Endothelial cell of umbilical vein (primary cell): ENCODE measurements around the gene ATP13A2. TPM values are rescaled to one million over a fixed set of nuclear protein-coding genes. Genes with fewer than 3 reads are reported as not detected.

ENCODE experiments used
- BruUV-seq: library from RNA; stranded (reverse); fragments of 400-500 nt; replicated peaks from 2 replicates; lab custom pipeline; 2021; lab: Mats Ljungman, UMichigan
- CTCF ChIA-PET: fragments of 300-600, 350-600 bp; sonication (Branson Sonifier 250); formaldehyde crosslinking; loops from one replicate; lab custom pipeline; 2021; ENCODE audit warnings: antibody characterized with exemption, inconsistent platforms; lab: Charles Lee
- POLR2A ChIA-PET: fragments of 300-600, 350-600 bp; sonication (Branson Sonifier 250); formaldehyde crosslinking; loops from one replicate; lab custom pipeline; 2021; ENCODE audit warnings: antibody characterized with exemption, inconsistent platforms; lab: Charles Lee
- DNase-seq: peaks from one replicate; pipeline ENCODE4 v3.0.0-alpha.2; 2011; ENCODE audit warnings: low read depth, low spot score
- FAIRE-seq: peaks from 2 replicates; lab custom pipeline; 2011; peaks lifted over from hg19 to GRCh38; lab: Jason Lieb, UNC
- H2AFZ ChIP-seq: 2 replicates; pipeline ENCODE4 v1.6.0; 2012; ENCODE audit warnings: low read depth, low read length, control low read depth, inconsistent platforms
- H3K27ac ChIP-seq: 2 replicates; pipeline ENCODE4 v1.5.1; 2011; ENCODE audit warnings: low read depth, mild to moderate bottlenecking, control low read depth, low read length, moderate library complexity; ENCODE audit not compliant: insufficient read depth
- H3K27me3 ChIP-seq, 2 experiments: 2 replicates each; pipeline versions ENCODE4 v1.6.0 to v1.6.1; 2011; ENCODE audit warnings: low read length in 2 of 2, mixed read lengths in 1 of 2; ENCODE audit not compliant: control insufficient read depth in 2 of 2, insufficient read depth in 2 of 2
- H3K36me3 ChIP-seq, 2 experiments: 2 replicates in 1 of 2; 3 replicates in 1 of 2; pipeline ENCODE4 v1.5.1; 2011; ENCODE audit warnings: low read length in 2 of 2, mild to moderate bottlenecking in 1 of 2, moderate library complexity in 1 of 2; ENCODE audit not compliant: control insufficient read depth in 2 of 2, insufficient read depth in 2 of 2; ENCODE audit errors: extremely low read depth in 1 of 2
- H3K4me1 ChIP-seq: 3 replicates; pipeline ENCODE4 v1.5.1; 2011; ENCODE audit warnings: mild to moderate bottlenecking, low read length; ENCODE audit not compliant: control insufficient read depth, insufficient read depth; ENCODE audit errors: extremely low read depth
- H3K4me2 ChIP-seq: 2 replicates; pipeline ENCODE4 v1.6.1; 2011; ENCODE audit warnings: low read length, control low read depth, mixed read lengths; ENCODE audit not compliant: insufficient read depth
- H3K4me3 ChIP-seq, 3 experiments: fragments of 200-600 bp in 1 of 3; sonication (generic), shearing (Covaris generic) in 1 of 3; replicated peaks in 1 of 3; 2 replicates each; pipeline ENCODE4 v1.5.1; 2011 to 2016; ENCODE audit warnings: control low read depth in 3 of 3, low read length in 3 of 3, mild to moderate bottlenecking in 2 of 3, inconsistent platforms in 1 of 3, low read depth in 1 of 3, moderate library complexity in 1 of 3; ENCODE audit not compliant: insufficient read depth in 1 of 3
- H3K79me2 ChIP-seq: 2 replicates; pipeline ENCODE4 v1.6.0; 2012; ENCODE audit warnings: low read length, inconsistent platforms; ENCODE audit not compliant: control insufficient read depth, insufficient read depth
- H3K9ac ChIP-seq: replicated peaks from 2 replicates; pipeline ENCODE3; 2011; ENCODE audit warnings: low read length, control low read depth; ENCODE audit not compliant: insufficient read depth; ENCODE audit errors: extremely low read depth
- H3K9me1 ChIP-seq: replicated peaks from 3 replicates; pipeline ENCODE4 v1.6.0; 2011; ENCODE audit warnings: mild to moderate bottlenecking, low read length; ENCODE audit not compliant: control insufficient read depth, insufficient read depth; ENCODE audit errors: extremely low read depth
- H3K9me3 ChIP-seq: replicated peaks from 2 replicates; pipeline ENCODE4 v1.5.1; 2012; ENCODE audit warnings: low read length, inconsistent platforms; ENCODE audit not compliant: control insufficient read depth, insufficient read depth
- H4K20me1 ChIP-seq: replicated peaks from 2 replicates; pipeline ENCODE3; 2011; ENCODE audit warnings: mild to moderate bottlenecking, low read length; ENCODE audit not compliant: control insufficient read depth, insufficient read depth; ENCODE audit errors: extremely low read depth
- EZH2 ChIP-seq: IDR thresholded peaks from 2 replicates; pipeline ENCODE4 v1.6.1; 2012; ENCODE audit warnings: borderline replicate concordance, low read depth, mild to moderate bottlenecking, moderate library complexity, low read length, inconsistent platforms; ENCODE audit not compliant: severe bottlenecking
- FOS ChIP-seq: IDR thresholded peaks from 2 replicates; pipeline ENCODE4 v1.6.1; 2011; ENCODE audit warnings: mild to moderate bottlenecking, low read length, moderate library complexity, borderline replicate concordance; ENCODE audit not compliant: insufficient read depth
- GATA2 ChIP-seq: IDR thresholded peaks from 2 replicates; pipeline ENCODE4 v1.7.0; 2011; ENCODE audit warnings: low read depth, mild to moderate bottlenecking, moderate library complexity, mixed read lengths, low read length; ENCODE audit not compliant: insufficient read length, insufficient read depth
- JUN ChIP-seq: IDR thresholded peaks from 2 replicates; pipeline ENCODE4 v1.6.1; 2011; ENCODE audit warnings: borderline replicate concordance, low read depth; ENCODE audit not compliant: insufficient read length, insufficient read depth
- MYC ChIP-seq: IDR thresholded peaks from one replicate; pipeline ENCODE4 v1.6.1; 2011; ENCODE audit warnings: mild to moderate bottlenecking, low read depth, low read length
- POLR2A ChIP-seq: IDR thresholded peaks from 2 replicates; pipeline ENCODE4 v1.6.1; 2012; ENCODE audit warnings: low read depth, mild to moderate bottlenecking, control low read depth, low read length
- POLR2AphosphoS5 ChIP-seq: IDR thresholded peaks from 2 replicates; pipeline ENCODE4 v1.6.1; 2012; ENCODE audit warnings: low read depth, mild to moderate bottlenecking, control low read depth, low read length, moderate library complexity; ENCODE audit not compliant: insufficient read depth
- dilution Hi-C: fragments of 300-500 bp; cut with MboI; formaldehyde crosslinking; loops from one replicate; pipeline ENCODE4 v1.15.0; 2019; ENCODE audit warnings: low sequenced_read_pairs; ENCODE audit not compliant: extremely low pct_ligation_motif_present
- intact Hi-C: fragments of 100-400 bp; cut with micrococcal nuclease; formaldehyde crosslinking; loops from one replicate; pipeline ENCODE4 v1.10.0; 2022
- polyA plus RNA-seq, 4 experiments: library from polyadenylated mRNA; depleted of rRNA in 3 of 4; stranded (reverse) in 3 of 4; unstranded in 1 of 4; fragments of >200 nt; gene quantifications; 2 replicates each; pipeline versions ENCODE4 v1.2.1 to v1.2.3, GENCODE V29; 2011 to 2012; ENCODE audit warnings: missing spikeins in 1 of 4
- total RNA-seq: library from RNA; stranded (reverse); gene quantifications from 2 replicates; pipeline ENCODE4 v1.2.3, GENCODE V29; 2021
- TF ChIP-seq, protein P1 (sequence below), 2 donors: IDR thresholded peaks; 1 replicate in 1 of 2; 2 replicates in 1 of 2; pipeline ENCODE4 v1.5.1; 2011; ENCODE audit warnings: low read length in 2 of 2, mild to moderate bottlenecking in 2 of 2, moderate library complexity in 2 of 2, control low read depth in 1 of 2, inconsistent platforms in 1 of 2, low read depth in 1 of 2; ENCODE audit not compliant: insufficient read depth in 1 of 2; ENCODE audit errors: extremely low read depth in 1 of 2

ATP13A2 gene
- total and polyA plus RNA-seq, 2 donors (not counting 3 experiments of a cell fraction or from before 2014, with no cell fraction given) = 44.9 to 60.6 TPM

DNA sequence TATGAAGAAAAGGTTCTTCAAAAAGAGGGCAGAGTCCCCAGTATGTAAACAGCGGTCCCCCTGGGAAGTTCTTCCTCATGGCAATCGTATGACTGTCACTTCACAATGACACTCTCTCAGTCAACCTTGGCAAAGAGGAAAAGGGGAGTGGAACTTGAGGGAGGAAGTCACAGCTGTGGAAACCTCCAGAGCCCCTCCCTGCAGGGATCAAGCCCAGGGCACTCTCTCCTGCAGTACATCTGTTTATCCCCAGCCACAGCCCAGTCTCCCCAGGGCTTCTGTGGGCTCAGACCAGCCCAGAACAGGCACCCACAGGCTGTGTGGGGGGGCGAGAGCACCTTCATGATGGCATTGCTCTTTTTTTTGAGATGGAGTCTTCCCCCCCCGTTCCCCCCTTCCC is 2.0 kb downstream of the ATP13A2 start:
- TF ChIP-seq, protein P1, sequence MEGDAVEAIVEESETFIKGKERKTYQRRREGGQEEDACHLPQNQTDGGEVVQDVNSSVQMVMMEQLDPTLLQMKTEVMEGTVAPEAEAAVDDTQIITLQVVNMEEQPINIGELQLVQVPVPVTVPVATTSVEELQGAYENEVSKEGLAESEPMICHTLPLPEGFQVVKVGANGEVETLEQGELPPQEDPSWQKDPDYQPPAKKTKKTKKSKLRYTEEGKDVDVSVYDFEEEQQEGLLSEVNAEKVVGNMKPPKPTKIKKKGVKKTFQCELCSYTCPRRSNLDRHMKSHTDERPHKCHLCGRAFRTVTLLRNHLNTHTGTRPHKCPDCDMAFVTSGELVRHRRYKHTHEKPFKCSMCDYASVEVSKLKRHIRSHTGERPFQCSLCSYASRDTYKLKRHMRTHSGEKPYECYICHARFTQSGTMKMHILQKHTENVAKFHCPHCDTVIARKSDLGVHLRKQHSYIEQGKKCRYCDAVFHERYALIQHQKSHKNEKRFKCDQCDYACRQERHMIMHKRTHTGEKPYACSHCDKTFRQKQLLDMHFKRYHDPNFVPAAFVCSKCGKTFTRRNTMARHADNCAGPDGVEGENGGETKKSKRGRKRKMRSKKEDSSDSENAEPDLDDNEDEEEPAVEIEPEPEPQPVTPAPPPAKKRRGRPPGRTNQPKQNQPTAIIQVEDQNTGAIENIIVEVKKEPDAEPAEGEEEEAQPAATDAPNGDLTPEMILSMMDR (IDR thresholded peaks at IDR 0.05; ENCODE audit: extremely low read depth in 1 of 2, insufficient read depth in 1 of 2, low read depth in 1 of 2, low read length in 2 of 2) = no peak
- TF ChIP-seq MYC (no peak), POLR2AphosphoS5 (no peak), POLR2A (no peak), JUN (no peak), GATA2 (no peak), EZH2 (no peak), FOS (no peak)
- intact Hi-C loops = loop anchor here (2.0 kb wide), 2 partner anchors 25 to 59 kb away; no protein-coding TSS in a partner anchor
- ChIA-PET POLR2A (no interaction called here), CTCF (interaction anchor here (0.9 to 1.9 kb wide), 7 partner anchors 10 to 58 kb away, joined by 3 to 12 read pairs (median 6); no protein-coding TSS in a partner anchor)
- Histone ChIP-seq H4K20me1 (no peaks in the 10 kb centered on the region), H3K79me2 (no peaks in the 10 kb centered on the region), H2AFZ (no peak overlapping the region), H3K27me3 (no peaks in the 10 kb centered on the region), H3K9me1 (no peaks in the 10 kb centered on the region), H3K9me3 (no peaks in the 10 kb centered on the region), H3K27ac (no peak overlapping the region), H3K36me3 (no peaks in the 10 kb centered on the region), H3K4me3 (no peak overlapping the region), H3K4me2 (no peak overlapping the region), H3K4me1 (peaks cover 17% of the 10 kb centered on the region), H3K9ac (no peak overlapping the region)
- FAIRE-seq = no peak
- no peak for DNase-seq
- dilution Hi-C loops = no loop called here
- BruUV-seq = no TSS peak
